ENCODE results near the gene EYA3. TPM values are rescaled to one million over a fixed set of nuclear protein-coding genes. Genes with fewer than 3 reads are reported as not detected.
A peak's percentile ranks its signal among the peaks of the same experiment; 100 is the strongest.
"Not testable (repeated sequence)": the region's sequence is repeated elsewhere in the genome, so short reads cannot be mapped to it uniquely, and the experiment has no call there.

EYA3 gene
- total RNA-seq, 1 donor from 2014 or later = 22.1 TPM

DNA sequence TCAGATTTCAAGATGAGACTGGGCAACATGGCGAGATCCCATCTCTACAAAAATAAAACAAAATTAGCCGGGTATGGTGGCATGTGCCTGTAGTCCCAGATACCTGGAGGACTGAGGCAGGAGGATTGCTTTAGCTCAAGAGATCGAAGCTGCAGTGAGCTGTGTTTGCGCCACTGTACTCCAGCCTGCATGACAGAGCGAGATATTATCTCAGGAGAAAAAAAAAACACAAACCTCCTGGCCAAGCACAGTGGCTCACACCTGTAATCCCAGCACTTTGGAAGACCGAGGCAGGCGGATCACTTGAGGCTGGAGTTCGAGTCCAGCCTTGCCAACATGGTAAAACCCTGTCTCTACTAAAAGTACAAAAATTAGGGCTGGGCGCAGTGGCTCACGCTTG, 85.8 kb downstream of the EYA3 start:
- peaks cover 8% of the 10 kb centered on the region for H3K36me3 Mint-ChIP-seq (ENCODE audit: low read depth, unreplicated experiment)
- no peak overlapping the region for H2AFZ ChIP-seq (ENCODE audit: low read depth, low read length)
- H3K4me2 ChIP-seq (ENCODE audit: low read length) = no peak overlapping the region
- H3K9me3 Mint-ChIP-seq (ENCODE audit: unreplicated experiment) = no peaks in the 10 kb centered on the region
- H3K4me3 ChIP-seq (ENCODE audit: insufficient read depth, low read depth, low read length) = no peak overlapping the region
- no peaks in the 10 kb centered on the region for H3K27me3 Mint-ChIP-seq (ENCODE audit: low read depth, unreplicated experiment)
- no peak overlapping the region for H3K4me3 Mint-ChIP-seq (ENCODE audit: unreplicated experiment)
- no peak overlapping the region for H3K27ac Mint-ChIP-seq (ENCODE audit: unreplicated experiment)
- DNase-seq (ENCODE audit: low read depth) = no peak
- H3K9me3 ChIP-seq (ENCODE audit: insufficient read depth, low read depth, low read length) = no peaks in the 10 kb centered on the region
- no peak overlapping the region for H3K27ac ChIP-seq (ENCODE audit: low read depth, low read length)
- H3K79me2 ChIP-seq (ENCODE audit: insufficient read depth, low read length) = no peaks in the 10 kb centered on the region
- no peaks in the 10 kb centered on the region for H4K20me1 ChIP-seq (ENCODE audit: insufficient read depth, low read length)
- FAIRE-seq = no peak
- H3K4me1 Mint-ChIP-seq (ENCODE audit: low read depth, unreplicated experiment) = peaks cover 3% of the 10 kb centered on the region
- no peaks in the 10 kb centered on the region for H3K4me1 ChIP-seq (ENCODE audit: insufficient read depth, low read length)
- peaks cover 20% of the 10 kb centered on the region for H3K36me3 ChIP-seq (ENCODE audit: insufficient read depth, low read length)
- no peaks in the 10 kb centered on the region for H3K27me3 ChIP-seq (ENCODE audit: insufficient read depth, low read length)
- TF ChIP-seq, protein P1, sequence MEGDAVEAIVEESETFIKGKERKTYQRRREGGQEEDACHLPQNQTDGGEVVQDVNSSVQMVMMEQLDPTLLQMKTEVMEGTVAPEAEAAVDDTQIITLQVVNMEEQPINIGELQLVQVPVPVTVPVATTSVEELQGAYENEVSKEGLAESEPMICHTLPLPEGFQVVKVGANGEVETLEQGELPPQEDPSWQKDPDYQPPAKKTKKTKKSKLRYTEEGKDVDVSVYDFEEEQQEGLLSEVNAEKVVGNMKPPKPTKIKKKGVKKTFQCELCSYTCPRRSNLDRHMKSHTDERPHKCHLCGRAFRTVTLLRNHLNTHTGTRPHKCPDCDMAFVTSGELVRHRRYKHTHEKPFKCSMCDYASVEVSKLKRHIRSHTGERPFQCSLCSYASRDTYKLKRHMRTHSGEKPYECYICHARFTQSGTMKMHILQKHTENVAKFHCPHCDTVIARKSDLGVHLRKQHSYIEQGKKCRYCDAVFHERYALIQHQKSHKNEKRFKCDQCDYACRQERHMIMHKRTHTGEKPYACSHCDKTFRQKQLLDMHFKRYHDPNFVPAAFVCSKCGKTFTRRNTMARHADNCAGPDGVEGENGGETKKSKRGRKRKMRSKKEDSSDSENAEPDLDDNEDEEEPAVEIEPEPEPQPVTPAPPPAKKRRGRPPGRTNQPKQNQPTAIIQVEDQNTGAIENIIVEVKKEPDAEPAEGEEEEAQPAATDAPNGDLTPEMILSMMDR (IDR thresholded peaks at IDR 0.05; ENCODE audit: insufficient read depth, low read depth, low read length) = no peak
- TF ChIP-seq EZH2 (IDR thresholded peaks at IDR 0.05; ENCODE audit: insufficient read depth, low read length) = no peak
- H3K9ac ChIP-seq (ENCODE audit: low read length) = no peak overlapping the region

DNA sequence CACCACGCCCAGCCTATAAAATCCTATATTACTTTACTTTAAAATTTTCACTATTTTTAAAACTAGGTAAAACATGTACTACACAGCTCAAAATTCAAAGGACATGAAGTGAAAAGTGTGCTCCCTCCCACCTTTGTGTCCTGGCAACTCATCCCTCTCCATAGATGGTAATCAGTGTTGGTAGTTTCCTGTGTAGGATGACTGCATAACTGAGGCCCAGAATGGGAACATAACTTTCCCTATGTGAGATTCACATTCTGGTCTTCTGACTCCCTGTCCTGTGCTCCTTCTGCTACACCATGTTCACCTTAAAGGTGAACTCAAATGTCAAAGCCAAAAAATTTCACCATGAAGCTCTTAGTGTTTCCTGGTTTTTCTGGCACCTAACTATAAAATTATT, 89.4 kb downstream of the EYA3 start:
- Mint-ChIP-seq H3K27me3 (ENCODE audit: low read depth, unreplicated experiment) (no peaks in the 10 kb centered on the region), H3K9me3 (ENCODE audit: unreplicated experiment) (no peaks in the 10 kb centered on the region), H3K4me1 (ENCODE audit: low read depth, unreplicated experiment) (peaks cover 3% of the 10 kb centered on the region), H3K4me3 (ENCODE audit: unreplicated experiment) (no peak overlapping the region), H3K27ac (ENCODE audit: unreplicated experiment) (peak overlapping the region; percentile 34), H3K36me3 (ENCODE audit: low read depth, unreplicated experiment) (peaks cover 14% of the 10 kb centered on the region)
- H3K27ac ChIP-seq (ENCODE audit: low read depth, low read length) = no peak overlapping the region
- DNase-seq (ENCODE audit: low read depth) (no peak), FAIRE-seq (no peak)
- no peaks in the 10 kb centered on the region for H3K9me3 ChIP-seq (ENCODE audit: insufficient read depth, low read depth, low read length)
- no peak overlapping the region for H2AFZ ChIP-seq (ENCODE audit: low read depth, low read length)
- H3K27me3 ChIP-seq (ENCODE audit: insufficient read depth, low read length) = no peaks in the 10 kb centered on the region
- no peaks in the 10 kb centered on the region for H3K79me2 ChIP-seq (ENCODE audit: insufficient read depth, low read length)
- no peak overlapping the region for H3K4me3 ChIP-seq (ENCODE audit: insufficient read depth, low read depth, low read length)
- H3K9ac ChIP-seq (ENCODE audit: low read length) = no peak overlapping the region
- no peaks in the 10 kb centered on the region for H4K20me1 ChIP-seq (ENCODE audit: insufficient read depth, low read length)
- H3K36me3 ChIP-seq (ENCODE audit: insufficient read depth, low read length) = peaks cover 33% of the 10 kb centered on the region
- TF ChIP-seq, protein P1 (IDR thresholded peaks at IDR 0.05; ENCODE audit: insufficient read depth, low read depth, low read length) = no peak
- TF ChIP-seq EZH2 (IDR thresholded peaks at IDR 0.05; ENCODE audit: insufficient read depth, low read length) = no peak
- H3K4me2 ChIP-seq (ENCODE audit: low read length) = no peak overlapping the region
- no peaks in the 10 kb centered on the region for H3K4me1 ChIP-seq (ENCODE audit: insufficient read depth, low read length)

DNA sequence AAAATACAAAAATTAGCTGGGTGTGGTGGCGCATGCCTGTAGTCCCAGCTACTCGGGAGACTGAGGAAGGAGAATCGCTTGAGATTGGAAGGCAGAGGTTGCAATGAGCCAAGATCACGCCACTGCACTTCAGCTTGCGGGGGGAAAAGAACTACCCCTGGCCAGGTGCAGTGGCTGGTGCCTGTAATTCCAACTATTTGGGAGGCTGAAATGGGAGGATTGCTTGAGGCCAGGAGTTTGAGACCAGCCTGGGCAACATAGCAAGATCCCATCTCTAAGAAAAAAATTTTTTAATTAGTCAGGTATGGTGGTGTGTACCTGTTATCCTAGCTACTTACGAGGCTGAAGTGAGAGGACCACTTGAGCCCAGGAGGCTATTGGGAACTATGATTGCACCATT, 93.9 kb downstream of the EYA3 start:
- Mint-ChIP-seq H3K4me1 (ENCODE audit: low read depth, unreplicated experiment) (peaks cover 10% of the 10 kb centered on the region), H3K36me3 (ENCODE audit: low read depth, unreplicated experiment) (peaks cover 20% of the 10 kb centered on the region)
- FAIRE-seq; H3K4me3 Mint-ChIP-seq (ENCODE audit: unreplicated experiment); H3K27ac Mint-ChIP-seq (ENCODE audit: unreplicated experiment); H3K9ac ChIP-seq (ENCODE audit: low read length); H3K4me3 ChIP-seq (ENCODE audit: insufficient read depth, low read depth, low read length); H3K27me3 Mint-ChIP-seq (ENCODE audit: low read depth, unreplicated experiment); H3K27me3 ChIP-seq (ENCODE audit: insufficient read depth, low read length); DNase-seq (ENCODE audit: low read depth); H2AFZ ChIP-seq (ENCODE audit: low read depth, low read length); H4K20me1 ChIP-seq (ENCODE audit: insufficient read depth, low read length); H3K4me2 ChIP-seq (ENCODE audit: low read length); H3K27ac ChIP-seq (ENCODE audit: low read depth, low read length); H3K9me3 Mint-ChIP-seq (ENCODE audit: unreplicated experiment); H3K9me3 ChIP-seq (ENCODE audit: insufficient read depth, low read depth, low read length); H3K79me2 ChIP-seq (ENCODE audit: insufficient read depth, low read length); H3K4me1 ChIP-seq (ENCODE audit: insufficient read depth, low read length): not testable (repeated sequence)
- H3K36me3 ChIP-seq (ENCODE audit: insufficient read depth, low read length) = peaks cover 54% of the 10 kb centered on the region
